Thyroid gland (tissue), 4 donors: ENCODE measurements around the gene DNER. TPM values are rescaled to one million over a fixed set of nuclear protein-coding genes. Genes with fewer than 3 reads are reported as not detected.

Experiments used
- DNase-seq, 2 donors: peaks; one replicate each; pipeline ENCODE4 v3.0.0-alpha.2; 2019
- H3K27ac ChIP-seq, 3 donors: fragments of 200-600 bp; sonication (generic); 1 replicate in 2 of 3; 2 replicates in 1 of 3; pipeline ENCODE4 v1.5.1; 2016 to 2019; ENCODE audit warnings: mild to moderate bottlenecking in 1 of 3, moderate library complexity in 1 of 3
- H3K27me3 ChIP-seq: fragments of 200-600 bp; sonication (generic); one replicate; pipeline ENCODE4 v1.5.1; 2019
- H3K36me3 ChIP-seq, 2 donors: fragments of 200-600 bp; sonication (generic); one replicate each; pipeline ENCODE4 v1.5.1; 2016 to 2019
- H3K4me1 ChIP-seq, 2 donors: fragments of 200-600 bp; sonication (generic); one replicate each; pipeline ENCODE4 v1.5.1; 2017 to 2019
- H3K4me3 ChIP-seq, 3 donors: fragments of 200-600 bp; sonication (generic); replicated peaks in 1 of 3; 1 replicate in 2 of 3; 2 replicates in 1 of 3; pipeline ENCODE4 v1.5.1; 2016; ENCODE audit warnings: mild to moderate bottlenecking in 1 of 3
- H3K9me3 ChIP-seq: fragments of 200-600 bp; sonication (generic); one replicate; pipeline ENCODE4 v1.5.1; 2017
- POLR2A ChIP-seq, 2 donors: fragments of 450-650 bp; IDR thresholded peaks; one replicate each; pipeline ENCODE4 v1.6.1; 2017; ENCODE audit warnings: antibody characterized with exemption in 2 of 2, mild to moderate bottlenecking in 2 of 2, moderate library complexity in 1 of 2
- WGBS, 2 donors: methylation state at CpG; one replicate each; pipeline ENCODE4 v1.1.5; 2017; 5-methylcytosine and 5-hydroxymethylcytosine counted together
- intact Hi-C: fragments of 100-400 bp; cut with DNase I; formaldehyde crosslinking; loops from one replicate; pipeline ENCODE4 v1.15.1; 2023
- total RNA-seq, 4 donors: library from RNA; depleted of rRNA; stranded (reverse); fragments of >200 nt; gene quantifications; one replicate each; pipeline ENCODE4 v1.2.3, GENCODE V29; 2016
- TF ChIP-seq, protein P1 (sequence below), 6 experiments: fragments of 200-600 bp in 3 of 6; fragments of 450-650 bp in 3 of 6; sonication (generic) in 3 of 6; IDR thresholded peaks; one replicate each; pipeline ENCODE4 v1.5.1; 2016 to 2019; ENCODE audit warnings: antibody characterized with exemption in 6 of 6, mild to moderate bottlenecking in 2 of 6, inconsistent platforms in 1 of 6, moderate library complexity in 1 of 6

Gene DNER
- total RNA-seq, 4 donors from 2014 or later = 0.13 to 0.93 (median 0.42) TPM; not detected in 1

DNA sequence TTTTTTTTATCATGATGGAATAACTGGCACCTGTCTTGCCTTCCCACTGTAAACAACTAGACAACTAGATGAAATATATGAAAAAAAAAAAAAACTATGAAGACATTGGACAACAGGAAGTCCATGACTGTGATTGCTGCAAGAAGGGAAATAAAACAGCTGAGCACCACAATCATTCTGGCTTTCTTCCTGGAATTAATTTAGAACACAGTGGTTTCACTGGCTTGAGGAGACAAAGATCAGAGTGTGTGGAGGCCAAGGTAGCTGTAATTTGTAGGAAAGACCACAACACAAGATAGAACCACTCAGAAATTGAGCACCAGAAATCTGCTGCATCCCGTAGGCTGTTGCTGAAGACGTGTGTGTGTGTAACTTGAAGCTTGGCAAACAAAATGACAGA lies 322.2 kb downstream of the DNER start:
- no peaks in the 10 kb centered on the region for H3K36me3 ChIP-seq
- H3K9me3 ChIP-seq = no peaks in the 10 kb centered on the region
- no peak overlapping the region for H3K4me3 ChIP-seq
- H3K4me1 ChIP-seq = no peaks in the 10 kb centered on the region
- intact Hi-C loops = no loop called here
- no peak overlapping the region for H3K27ac ChIP-seq
- no peak for DNase-seq
- TF ChIP-seq, protein P1, sequence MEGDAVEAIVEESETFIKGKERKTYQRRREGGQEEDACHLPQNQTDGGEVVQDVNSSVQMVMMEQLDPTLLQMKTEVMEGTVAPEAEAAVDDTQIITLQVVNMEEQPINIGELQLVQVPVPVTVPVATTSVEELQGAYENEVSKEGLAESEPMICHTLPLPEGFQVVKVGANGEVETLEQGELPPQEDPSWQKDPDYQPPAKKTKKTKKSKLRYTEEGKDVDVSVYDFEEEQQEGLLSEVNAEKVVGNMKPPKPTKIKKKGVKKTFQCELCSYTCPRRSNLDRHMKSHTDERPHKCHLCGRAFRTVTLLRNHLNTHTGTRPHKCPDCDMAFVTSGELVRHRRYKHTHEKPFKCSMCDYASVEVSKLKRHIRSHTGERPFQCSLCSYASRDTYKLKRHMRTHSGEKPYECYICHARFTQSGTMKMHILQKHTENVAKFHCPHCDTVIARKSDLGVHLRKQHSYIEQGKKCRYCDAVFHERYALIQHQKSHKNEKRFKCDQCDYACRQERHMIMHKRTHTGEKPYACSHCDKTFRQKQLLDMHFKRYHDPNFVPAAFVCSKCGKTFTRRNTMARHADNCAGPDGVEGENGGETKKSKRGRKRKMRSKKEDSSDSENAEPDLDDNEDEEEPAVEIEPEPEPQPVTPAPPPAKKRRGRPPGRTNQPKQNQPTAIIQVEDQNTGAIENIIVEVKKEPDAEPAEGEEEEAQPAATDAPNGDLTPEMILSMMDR (IDR thresholded peaks at IDR 0.05) = no peak
- TF ChIP-seq POLR2A (IDR thresholded peaks at IDR 0.05) = no peak
- WGBS, 2 donors = 63 to 87% methylated on average over 2 of the region's 2 CpGs
- H3K27me3 ChIP-seq = no peaks in the 10 kb centered on the region

GRCh38 chr2:229388731-229389130 lies 325.6 kb downstream of the DNER start:
- intact Hi-C loops = no loop called here
- TF ChIP-seq POLR2A (IDR thresholded peaks at IDR 0.05) = no peak
- TF ChIP-seq, protein P1 (IDR thresholded peaks at IDR 0.05) = no peak
- Histone ChIP-seq H3K4me1 (no peaks in the 10 kb centered on the region), H3K27ac (no peak overlapping the region), H3K27me3 (no peaks in the 10 kb centered on the region), H3K9me3 (no peaks in the 10 kb centered on the region), H3K4me3 (no peak overlapping the region), H3K36me3 (no peaks in the 10 kb centered on the region)
- 78 to 79% methylated on average over 4 of the region's 4 CpGs for WGBS, 2 donors
- DNase-seq = no peak

DNA sequence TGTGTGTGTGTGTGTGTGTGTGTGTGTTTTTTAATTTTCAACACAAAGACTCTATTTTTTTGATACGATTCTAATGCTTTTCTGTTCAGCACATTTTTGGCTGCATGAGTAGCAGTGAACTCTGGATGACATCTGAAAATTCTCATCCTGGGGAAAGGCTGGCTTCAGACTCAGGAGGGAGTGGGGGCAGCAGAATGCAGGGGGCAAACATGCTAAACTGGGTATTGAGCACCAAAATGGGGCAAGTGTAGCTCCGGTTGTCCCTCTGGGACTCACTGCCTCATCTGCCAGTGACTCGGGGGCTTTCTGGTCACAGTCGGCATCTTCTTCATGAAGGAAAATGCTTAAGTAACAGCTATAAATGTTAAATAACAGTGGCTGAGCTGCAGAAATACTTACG lies 326.5 kb downstream of the DNER start:
- no peak for DNase-seq
- Histone ChIP-seq H3K36me3 (no peaks in the 10 kb centered on the region), H3K4me1 (no peaks in the 10 kb centered on the region), H3K4me3 (no peak overlapping the region), H3K27me3 (no peaks in the 10 kb centered on the region), H3K27ac (no peak overlapping the region), H3K9me3 (no peaks in the 10 kb centered on the region)
- WGBS, 2 donors = 71 to 81% methylated on average over 5 of the region's 5 CpGs
- TF ChIP-seq, protein P1 (IDR thresholded peaks at IDR 0.05) = no peak
- TF ChIP-seq POLR2A (IDR thresholded peaks at IDR 0.05) = no peak
- intact Hi-C loops = no loop called here

GRCh38 chr2:229380101-229380625 lies 334.2 kb downstream of the DNER start:
- DNase-seq = no peak
- H3K4me1 ChIP-seq = no peaks in the 10 kb centered on the region
- no peaks in the 10 kb centered on the region for H3K9me3 ChIP-seq
- H3K36me3 ChIP-seq = no peaks in the 10 kb centered on the region
- intact Hi-C loops = no loop called here
- no peak overlapping the region for H3K4me3 ChIP-seq
- WGBS, 2 donors = 80 to 90% methylated on average over 5 of the region's 5 CpGs
- no peaks in the 10 kb centered on the region for H3K27me3 ChIP-seq
- H3K27ac ChIP-seq = no peak overlapping the region
- TF ChIP-seq POLR2A (IDR thresholded peaks at IDR 0.05) = no peak
- TF ChIP-seq, protein P1 (IDR thresholded peaks at IDR 0.05) = no peak

DNA sequence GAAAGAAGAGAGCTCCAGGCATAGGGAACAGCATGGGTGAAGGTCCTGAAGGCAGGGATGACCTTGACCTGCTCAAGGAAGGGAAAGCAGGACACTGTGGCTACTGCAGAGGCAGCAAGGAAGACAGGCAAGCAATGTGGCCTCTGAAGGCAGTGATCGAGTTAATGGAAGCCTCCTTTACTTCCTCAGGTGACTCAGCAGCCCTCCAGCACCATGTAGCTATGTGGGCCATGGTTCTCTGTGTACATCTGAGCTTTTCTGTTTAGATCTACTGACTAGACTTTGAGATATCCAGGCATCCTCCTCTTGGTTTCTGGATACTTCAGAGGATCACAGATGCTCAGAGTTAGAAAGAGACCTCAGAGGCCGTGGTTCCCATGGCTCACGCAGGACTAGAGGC lies 336.0 kb downstream of the DNER start:
- 89 to 92% methylated on average over 3 of the region's 3 CpGs for WGBS, 2 donors
- Histone ChIP-seq H3K4me3 (no peak overlapping the region), H3K9me3 (no peaks in the 10 kb centered on the region), H3K36me3 (no peaks in the 10 kb centered on the region), H3K27ac (no peak overlapping the region), H3K4me1 (no peaks in the 10 kb centered on the region), H3K27me3 (no peaks in the 10 kb centered on the region)
- TF ChIP-seq, protein P1 (IDR thresholded peaks at IDR 0.05) = no peak
- no peak for TF ChIP-seq POLR2A (IDR thresholded peaks at IDR 0.05)
- intact Hi-C loops = no loop called here
- no peak for DNase-seq
